Brain pericyte (primary cell): ENCODE data around the gene SLC4A9.
"Not testable (repeated sequence)": the region's sequence is repeated elsewhere in the genome, so short reads cannot be mapped to it uniquely, and the experiment has no call there.

Experiments
- DNase-seq: peaks from one replicate; pipeline ENCODE4 v3.0.0-alpha.2; 2012; ENCODE audit warnings: low read depth, low spot score

SLC4A9 gene

DNA sequence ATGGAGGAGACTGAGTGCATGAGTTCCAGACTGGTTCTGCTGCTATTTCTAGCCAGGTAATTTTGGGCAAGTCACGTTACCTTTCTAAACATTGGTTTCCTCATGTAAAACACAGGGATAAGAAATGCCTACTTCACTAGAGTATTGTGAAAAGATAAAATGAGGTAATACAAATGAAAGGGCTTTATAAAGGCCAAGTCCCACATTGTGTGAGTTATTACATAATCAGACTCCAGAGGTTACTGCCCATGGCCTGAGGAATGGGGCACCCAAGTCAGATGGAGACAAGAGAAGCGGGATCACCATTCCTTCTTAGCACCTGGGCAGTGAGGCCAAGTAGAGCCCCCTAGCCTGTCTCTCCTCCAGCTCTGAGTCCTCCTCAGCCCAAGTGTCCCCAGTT is 21.1 kb upstream of the SLC4A9 start:
- no peak for DNase-seq

DNA sequence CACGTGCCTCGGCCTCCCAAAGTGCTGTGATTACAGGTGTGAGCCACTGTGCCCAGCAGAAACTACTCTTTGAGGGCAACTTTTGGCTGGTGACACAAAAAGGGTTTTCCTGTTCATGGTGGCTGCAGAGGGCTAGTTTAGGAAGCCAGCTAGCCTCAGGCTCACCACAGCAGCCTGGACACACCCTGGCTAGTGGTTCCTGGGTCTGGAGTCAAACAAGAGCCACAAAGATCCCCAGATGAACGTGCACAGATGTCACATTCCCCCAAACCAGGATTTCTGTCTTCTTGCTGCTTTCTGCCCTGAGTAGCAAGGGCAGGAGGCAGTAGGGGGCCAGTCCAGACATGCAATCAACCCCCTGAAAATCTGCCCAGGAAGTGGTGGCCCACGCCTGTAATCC is 20.4 kb upstream of the SLC4A9 start:
- no peak for DNase-seq

DNA sequence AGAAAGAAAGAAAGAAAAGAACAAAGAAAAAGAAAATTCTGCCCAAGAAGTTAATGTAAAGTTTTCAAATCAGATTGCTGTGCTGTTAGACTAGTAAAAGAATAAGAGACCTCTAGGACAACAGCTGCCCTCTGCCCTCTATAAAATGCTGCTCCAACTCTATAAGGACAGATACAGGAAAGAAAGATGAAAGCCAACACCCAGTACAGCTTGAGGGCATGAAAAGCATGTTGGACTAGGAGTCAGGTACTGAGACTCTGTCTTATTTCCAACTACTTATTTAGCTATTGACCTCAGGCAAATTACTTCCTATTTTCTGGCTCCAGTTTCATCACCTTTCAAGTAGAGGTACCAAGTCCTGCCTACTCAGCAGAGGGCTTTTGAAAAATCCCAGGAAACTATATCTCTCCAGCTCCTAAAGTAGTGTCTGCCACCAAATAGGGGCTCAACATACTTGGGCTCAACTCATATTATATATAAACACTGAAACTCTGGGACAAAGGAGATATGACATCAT is 19.3 kb upstream of the SLC4A9 start:
- DNase-seq, result no peak

DNA sequence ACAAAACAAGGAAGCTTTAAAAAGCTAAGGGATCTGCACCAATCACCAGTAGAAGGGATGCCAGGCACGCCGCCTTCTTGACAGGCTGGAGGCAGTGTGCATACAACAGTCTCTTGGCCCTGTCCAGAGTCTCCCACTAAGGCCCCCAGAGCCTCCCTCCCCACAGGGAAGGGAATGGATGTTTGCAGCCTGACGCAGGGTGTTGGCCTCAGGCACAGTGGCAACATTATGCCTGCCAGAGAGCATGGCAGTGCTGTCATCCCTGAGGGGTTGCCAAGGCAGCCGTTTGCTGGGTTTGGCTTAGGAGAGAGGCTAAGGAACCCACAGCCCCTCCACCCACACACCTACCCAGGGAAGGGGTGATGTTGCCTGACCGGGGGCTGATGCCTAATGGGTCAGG is 18.4 kb upstream of the SLC4A9 start:
- DNase-seq, result no peak

DNA sequence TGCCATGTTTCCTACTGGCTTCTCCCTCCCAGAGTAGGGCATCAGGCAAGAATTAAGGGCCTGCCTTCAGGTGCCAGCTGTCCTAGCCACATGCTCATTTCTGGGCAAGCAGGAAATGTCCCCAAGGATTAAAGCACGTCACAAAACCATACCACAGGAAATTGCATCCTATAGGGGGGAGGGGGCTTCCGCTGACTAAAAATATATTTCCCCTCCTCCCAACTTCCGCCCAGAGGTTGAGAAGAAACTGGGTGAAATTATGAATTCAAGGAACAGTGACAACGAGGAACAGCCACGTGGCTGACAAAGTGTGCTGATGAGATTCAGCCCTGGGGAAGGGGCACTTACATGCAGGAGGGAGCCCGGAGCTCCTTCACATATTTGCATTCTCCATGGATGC is 17.7 kb upstream of the SLC4A9 start:
- no peak for DNase-seq

DNA sequence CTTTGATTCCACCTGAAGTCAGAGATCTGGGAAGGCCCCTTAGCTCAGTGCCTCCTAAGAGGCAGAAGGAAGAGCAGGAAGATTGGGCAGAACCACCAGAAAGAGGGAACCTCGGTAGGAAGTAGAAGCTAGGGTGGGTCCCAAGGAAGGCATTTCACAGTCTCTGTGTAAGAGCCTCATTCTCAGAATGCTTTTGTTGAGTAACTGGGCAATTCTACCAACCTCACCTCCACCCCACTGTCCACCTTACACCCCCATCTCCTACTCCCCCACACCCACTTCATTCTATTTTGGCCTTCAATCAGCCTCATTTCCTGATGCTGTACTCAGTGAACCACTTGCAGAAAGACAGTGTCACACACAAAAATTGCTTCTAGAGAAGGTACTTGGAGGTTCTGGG is 17.1 kb upstream of the SLC4A9 start:
- DNase-seq, result no peak

DNA sequence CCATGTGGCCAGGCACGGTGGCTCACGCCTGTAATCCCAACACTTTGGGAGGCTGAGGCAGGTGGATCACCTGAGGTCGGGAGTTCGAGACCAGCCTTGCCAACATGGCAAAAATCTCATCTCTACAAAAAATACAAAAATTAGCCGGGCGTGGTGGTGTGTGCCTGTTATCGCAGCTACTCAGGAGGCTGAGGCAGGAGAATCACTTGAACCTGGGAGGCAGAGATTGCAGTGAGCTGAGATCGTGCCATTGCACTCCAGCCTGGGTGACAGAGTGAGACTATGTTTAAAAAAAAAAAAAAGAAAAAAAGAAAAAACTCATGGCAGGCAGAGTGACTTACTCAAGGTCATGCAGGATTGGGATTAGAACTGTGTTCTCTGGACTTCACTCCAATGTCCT is 16.1 kb upstream of the SLC4A9 start:
- not testable (repeated sequence) for DNase-seq

DNA sequence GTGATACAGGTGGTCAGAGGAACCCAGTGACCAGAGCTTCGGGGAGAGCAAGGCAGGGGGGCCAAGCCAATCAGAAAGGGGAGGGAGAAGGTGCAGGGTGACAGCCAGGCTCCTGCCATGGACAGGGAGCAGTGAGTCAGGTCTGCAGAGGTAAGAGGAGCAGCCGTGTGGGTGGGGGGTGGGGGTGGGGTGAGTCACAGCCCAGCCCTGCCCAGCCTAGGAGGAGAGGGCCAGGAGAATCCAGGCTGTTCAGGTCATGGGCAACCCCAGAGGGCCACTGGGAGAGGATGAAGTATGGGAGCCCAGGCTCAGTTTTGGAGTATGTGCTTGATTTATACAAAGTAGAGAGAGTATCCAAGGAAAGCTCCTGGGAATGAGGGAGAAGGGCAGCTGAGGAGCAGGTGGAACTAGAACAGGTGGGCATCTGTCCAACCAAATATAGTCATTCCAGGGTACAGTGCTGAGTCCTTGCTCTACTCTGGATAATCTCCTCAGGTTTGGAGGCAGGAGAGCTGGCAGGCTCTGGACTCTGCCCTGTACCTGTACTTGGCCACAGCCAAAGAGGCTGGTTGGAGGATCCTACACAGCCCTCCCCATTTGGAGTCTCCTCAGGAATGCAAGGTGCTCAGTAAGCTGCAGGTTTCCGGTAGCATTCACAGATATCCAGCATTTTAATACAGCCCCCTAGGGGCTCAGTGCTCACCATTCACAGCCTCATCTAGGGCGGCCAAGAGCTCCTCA is 15.1 kb upstream of the SLC4A9 start:
- no peak for DNase-seq

DNA sequence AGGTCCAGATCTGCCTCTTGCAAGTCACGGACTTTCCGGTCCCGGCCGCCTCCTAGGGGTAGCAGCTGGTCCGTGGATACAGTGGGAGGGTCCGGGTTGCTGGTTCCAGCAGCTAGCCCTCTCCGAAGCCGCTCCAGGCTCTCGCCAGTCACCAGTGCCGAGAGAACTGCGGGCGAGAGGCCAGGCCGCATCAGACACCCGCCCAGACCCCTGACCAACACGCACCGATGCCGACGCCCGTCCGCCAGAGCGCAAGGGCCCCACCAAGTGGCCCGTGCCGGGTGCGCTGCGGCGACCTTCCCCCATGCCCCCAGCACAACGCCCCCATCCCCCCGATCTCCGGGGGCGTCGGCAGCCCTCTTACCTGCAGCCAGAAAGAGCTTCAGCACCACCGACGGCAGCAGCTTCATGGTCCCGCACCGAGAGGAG is 14.1 kb upstream of the SLC4A9 start:
- DNase-seq, result no peak

DNA sequence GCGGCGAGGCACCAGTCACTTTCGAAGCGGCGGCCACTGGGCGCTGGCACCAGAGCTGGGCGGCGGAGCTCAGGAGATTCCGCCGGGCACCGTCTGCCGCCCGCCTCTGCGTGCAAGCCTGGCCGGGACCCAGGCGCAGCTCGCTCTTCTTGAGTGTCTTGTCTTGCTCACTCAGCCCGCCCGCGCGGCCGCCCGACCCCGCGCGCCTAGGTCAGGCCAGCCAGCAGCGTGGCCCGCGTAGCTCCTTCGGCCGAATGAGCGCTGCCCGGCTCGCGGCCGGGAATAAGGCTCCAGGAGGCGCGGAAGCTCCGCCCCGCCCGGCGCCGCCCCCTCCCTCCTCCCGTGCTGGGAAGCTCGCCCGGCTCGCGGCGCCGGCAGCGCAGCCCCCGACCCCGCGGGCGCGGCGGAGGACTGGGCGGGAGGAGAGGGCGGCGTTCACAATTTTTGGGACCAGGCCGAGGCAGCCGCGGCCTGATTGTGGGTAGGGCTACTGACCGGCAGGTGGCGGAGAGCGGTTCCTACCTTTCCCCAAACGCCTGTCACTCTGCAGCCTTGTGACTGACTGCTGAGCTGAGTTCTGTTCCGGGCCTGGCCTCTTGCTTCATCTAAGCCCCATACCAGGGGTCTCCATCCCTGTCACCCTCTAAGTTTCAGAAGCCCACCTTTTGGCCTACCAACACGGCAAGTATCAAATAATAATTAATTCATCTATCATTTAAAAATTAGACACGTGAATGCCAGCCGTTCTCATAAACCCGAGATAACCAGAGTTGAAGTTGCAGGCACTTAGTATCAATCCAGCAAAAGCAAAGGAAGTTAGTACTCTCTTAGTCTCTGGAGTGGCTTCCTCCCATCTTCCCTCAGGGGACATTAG is 13.4 kb upstream of the SLC4A9 start, which contains the start of gene HBEGF:
Gene HBEGF, minus strand, starts transcription at position 256 of the 874 bp plus-strand sequence. CDS start 275 bp downstream, outside the sequence.
- DNase-seq, result no peak

DNA sequence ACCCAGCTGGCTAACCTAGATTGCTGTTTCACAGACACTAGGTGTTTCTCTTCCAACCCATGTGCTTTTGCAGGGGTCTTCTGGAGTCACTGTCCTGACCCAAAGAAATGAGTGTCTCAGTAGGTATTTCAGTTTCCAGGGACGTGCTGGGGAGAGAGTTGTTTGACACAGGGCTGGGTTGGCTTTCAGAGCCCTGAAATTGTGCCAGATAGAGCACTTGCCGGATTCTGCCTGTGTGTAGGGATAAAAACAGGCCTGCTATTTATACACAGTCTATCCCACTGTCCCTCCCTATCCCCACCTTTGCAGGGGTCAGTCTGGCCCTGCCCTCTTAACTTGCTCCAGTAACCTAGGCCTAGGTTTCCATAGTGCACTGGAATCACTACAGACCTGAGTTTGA is 12.6 kb upstream of the SLC4A9 start:
- no peak for DNase-seq

DNA sequence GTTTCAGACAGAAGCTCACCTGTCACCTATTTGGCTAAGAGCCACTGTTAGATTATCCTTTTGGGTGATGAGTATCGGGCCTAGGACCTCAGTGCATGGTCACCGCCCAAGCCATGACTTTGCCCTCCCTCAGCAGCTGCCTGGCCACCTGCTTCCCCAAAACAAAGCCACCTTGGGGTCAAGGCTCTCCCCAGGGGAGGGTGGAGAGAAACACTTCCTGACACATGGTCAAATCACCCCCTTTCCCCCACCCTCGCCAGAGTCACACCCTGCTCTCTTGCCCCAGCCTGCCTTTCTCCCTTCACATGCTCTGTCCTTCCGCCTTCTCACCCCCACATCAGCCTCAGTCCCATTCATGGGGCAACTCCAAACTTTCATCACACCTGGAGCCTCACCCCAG is 11.9 kb upstream of the SLC4A9 start:
- DNase-seq, result no peak

DNA sequence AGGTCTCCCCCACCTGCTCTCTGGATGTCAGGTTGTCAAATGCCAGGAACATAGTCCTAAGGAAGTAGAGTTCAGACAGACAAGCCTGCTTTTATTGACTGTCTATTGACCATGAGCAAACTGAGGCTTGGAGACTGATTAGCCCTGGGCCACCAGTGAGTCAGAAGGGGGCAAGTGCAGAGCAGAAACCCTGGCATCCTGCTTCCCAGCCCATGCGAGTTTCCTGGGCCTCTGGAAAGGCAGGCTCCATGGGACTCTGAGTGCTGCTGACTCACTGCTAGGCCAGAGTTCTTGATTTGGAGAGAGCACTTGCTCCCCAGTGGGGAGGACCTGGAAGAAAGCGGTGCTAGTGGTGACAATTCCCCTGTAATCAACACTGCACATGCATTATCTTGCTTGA is 10.8 kb upstream of the SLC4A9 start:
- no peak for DNase-seq

DNA sequence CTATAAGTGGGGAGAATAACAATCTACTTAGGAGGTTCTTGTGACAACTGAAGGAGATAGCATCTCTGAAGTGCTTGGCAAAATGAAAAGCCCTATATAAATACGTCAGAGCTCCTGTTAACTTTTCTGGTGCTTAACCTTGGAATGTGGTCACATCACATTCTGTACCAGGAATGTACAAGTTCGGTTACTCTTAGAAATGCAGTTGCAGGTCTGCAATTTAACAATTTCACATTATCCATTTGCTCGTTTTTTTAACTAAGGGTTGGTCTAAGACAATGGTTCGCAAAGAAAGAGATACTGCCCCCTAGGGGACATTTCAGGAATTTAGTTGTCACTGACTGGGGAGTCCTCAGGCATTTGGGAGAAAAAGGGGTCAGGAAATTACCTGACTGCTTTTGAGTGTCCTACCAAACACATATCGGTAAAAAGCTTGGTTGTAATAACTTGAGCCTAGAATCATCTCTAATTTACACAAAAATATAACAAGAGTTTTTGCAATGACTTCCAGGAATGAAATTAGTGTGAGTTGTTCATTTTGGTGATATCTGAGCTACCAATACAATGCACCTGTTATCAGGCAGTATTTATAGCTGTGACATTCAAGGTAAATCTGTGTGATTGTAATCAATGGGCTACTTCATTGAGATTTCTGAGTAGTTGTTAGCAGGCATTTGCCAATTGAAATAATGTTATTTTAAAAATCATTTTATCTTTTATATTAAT is 8.2 kb upstream of the SLC4A9 start:
- no peak for DNase-seq

DNA sequence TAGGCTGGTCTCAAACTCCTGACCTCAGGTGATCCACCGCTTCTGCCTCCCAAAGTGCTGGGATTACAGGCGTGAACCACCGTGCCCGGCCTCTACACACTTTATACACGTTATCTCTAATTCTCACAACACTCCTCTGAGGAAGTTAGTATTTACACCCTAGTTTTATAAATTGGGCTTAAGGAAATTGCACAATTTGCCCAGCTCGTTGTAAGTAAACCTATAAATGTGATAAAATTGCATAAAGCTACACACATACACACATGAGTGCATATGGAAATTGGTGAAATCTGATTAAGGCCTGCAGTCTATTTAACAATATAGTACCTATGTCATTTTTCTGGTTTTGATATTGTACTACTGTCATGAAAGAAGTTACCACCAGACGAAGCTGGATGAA is 4.4 kb upstream of the SLC4A9 start:
- no peak for DNase-seq

DNA sequence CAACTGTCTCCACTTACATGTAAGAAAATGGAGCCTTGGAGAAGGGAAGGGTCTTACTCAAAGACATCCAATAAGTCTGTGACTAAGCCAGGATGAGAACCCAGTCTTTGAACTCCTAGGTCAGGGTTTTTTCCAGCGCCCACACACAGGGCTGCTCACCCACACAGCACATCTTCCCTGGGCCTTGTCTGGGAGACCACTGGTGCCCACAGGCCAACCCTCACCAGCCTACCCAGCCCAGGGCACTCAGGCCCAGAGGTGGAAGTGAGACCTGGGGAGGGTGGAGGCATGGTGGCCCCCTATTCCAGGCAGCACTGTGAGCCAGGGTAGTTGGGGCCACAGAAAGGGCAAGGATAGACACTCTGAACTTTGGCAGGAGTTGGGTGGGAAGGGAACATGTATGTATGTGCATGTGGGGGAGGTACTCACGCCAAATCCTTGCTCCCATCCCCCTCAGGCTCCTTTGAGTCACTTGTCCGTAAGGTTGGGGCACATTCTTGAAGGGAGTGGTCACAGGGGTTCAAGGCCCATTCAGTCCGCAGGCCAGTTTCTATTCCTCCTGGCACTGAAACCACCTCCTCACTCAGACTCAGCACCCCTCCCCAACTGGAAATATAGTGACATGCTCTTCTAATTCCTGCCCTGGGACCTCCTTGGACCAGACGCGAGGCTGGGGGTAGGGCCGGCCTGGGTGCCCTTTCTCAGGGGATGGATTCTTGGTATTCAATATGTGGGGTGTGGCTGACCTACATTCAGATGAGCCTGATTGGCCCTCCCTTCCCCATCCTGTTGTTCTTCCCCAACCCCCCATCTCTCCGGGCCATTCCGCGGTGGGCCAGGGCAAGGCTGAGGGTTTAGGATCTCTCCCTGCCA is 2.9 kb upstream of the SLC4A9 start:
- DNase-seq, result no peak

DNA sequence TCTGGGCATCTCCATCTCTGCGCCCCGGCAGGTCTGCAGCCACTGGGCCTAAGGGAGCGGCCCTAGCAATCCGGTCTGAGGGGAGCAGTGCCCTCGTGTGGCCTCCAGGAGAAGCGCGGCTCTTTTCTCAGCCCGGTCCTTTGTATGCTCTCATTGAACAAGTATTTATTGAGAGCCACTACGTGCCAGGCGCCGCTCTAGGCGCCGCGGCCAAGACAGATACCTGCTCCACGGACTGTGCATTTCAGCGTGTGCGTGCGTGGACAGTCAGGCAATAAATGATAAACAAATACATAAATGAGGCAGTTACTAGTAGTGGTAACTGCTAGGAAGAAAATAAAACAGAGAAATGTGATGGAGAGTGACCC is 2.3 kb upstream of the SLC4A9 start:
- peak; percentile 62 for DNase-seq

DNA sequence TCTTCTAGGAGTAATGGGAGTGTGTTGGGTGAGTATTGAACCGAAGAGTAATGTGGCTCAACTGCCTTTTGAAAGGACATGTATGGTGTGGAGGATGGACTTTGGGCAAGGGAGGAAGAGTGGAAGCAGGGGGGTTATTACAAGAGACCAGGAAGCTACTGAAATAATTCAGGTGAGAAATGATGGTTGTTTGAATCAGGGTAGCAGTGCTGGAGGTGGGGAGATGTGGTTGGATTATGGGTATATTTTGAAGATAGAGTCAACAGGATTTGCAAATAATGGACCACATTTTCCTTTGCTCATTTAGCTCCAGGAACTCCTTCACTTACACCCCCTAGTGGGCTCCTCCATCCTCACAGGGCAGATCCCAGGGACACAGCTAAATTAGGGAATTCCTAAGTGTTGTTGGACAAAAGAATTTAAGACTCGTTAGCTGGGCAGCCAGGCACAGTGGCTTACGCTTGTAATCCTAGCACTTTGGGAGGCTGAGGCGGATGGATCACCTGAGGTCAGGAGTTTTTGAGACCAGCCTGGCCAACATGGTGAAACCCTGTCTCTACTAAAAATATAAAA is 1.2 kb upstream of the SLC4A9 start:
- DNase-seq, result no peak

DNA sequence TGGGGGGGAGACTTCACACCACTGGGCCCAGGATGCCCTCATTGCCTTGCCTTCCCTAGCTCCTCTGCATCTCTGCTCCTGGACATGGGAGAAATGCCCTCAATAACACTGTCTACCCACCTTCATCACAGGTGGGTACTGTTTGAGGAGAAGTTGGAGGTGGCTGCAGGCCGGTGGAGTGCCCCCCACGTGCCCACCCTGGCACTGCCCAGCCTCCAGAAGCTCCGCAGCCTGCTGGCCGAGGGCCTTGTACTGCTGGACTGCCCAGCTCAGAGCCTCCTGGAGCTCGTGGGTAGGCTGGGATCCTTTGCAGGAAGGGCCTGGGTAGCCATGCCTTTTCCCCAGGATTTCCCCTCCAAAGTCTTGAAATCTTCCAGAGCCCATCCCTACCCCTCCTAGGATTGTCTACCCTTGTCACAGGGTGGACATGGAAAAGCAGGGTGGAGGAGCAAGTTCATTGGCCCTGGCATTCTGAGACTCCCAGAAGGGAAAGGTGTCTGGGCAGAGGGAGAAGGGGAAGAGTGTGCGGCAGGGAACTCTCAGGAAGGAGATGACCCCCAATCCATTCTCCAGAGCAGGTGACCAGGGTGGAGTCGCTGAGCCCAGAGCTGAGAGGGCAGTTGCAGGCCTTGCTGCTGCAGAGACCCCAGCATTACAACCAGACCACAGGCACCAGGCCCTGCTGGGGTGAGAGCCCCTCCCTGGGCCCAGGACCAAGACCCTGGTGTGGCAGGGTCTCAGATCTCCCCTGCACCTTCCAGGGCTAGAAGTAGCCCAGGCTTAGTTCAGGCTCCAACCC is 886 bp downstream of the SLC4A9 start:
- no peak for DNase-seq

DNA sequence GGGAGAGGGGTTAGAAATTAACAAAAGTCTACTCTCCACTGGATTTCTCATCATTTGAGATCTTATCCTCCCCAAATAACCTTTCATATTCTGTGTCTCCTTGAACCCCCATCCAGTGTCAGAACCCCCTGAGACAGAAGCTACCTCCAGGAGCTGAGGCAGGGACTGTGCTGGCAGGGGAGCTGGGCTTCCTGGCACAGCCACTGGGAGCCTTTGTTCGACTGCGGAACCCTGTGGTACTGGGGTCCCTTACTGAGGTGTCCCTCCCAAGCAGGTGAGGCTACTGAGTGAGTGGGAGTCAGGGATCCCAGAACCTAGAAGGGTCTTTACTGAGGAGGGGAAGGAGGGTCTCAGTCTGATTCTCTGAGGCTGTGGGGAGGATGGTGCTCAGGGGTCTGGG is 1.9 kb downstream of the SLC4A9 start:
- no peak for DNase-seq
